ENCODE results near the gene FPR2.

The FPR2 gene

DNA sequence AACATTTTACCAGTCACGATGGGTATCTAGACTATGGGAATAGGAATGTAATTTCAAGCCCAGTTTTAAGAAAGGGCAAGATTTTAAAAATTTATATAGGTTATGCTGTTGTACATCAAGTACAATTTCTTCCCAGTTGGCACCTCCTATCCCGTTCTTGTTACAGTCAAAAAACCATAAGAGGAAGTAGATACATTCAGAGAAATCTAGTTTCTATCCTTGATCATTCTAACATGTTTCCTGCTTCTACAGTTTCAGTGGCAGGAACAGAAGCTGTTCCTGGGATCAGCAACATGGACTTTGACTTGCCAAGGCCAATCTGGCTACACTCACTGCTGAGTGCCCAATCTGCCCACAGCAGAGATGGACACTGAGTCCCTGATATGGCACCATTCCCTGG is 19.3 kb downstream of the FPR2 start:
- no peaks in the 10 kb centered on the region for H4K20me1 ChIP-seq
- TF ChIP-seq Cebpa-rat (IDR thresholded peaks at IDR 0.05): no peak
- H3K4me3 ChIP-seq: no peak overlapping the region
- H3K27ac ChIP-seq: no peak overlapping the region
- H3K9ac ChIP-seq: no peak overlapping the region
- H3K9me3 ChIP-seq: no peaks in the 10 kb centered on the region
- H3K36me3 ChIP-seq: no peaks in the 10 kb centered on the region
- H3K4me1 ChIP-seq: peaks cover 19% of the 10 kb centered on the region
- no peaks in the 10 kb centered on the region for H3K27me3 ChIP-seq
- peak overlapping the region; percentile 23 for H3K4me2 ChIP-seq

DNA sequence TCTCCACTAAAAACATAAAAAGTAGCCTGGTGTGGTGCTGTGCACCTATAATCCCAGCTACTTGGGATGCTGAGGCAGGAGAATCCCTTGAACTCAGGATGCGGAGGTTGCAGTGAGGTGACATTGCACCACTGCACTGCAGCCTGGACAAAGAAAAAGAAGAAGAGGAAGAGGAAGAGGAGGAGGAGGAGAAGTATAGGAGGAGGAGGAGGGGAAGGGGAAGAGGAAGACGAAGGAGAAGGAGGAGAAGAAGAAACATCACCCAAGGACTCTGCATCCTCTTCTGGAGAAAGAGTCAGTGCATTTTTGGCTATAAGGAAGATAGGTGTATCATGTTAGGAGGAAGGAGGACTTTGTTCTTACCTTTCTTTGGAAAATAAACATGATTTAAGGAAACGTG is 21.0 kb downstream of the FPR2 start:
- H3K9ac ChIP-seq: no peak overlapping the region
- TF ChIP-seq Cebpa-rat (IDR thresholded peaks at IDR 0.05): no peak
- no peaks in the 10 kb centered on the region for H3K9me3 ChIP-seq
- no peaks in the 10 kb centered on the region for H4K20me1 ChIP-seq
- H3K27me3 ChIP-seq: no peaks in the 10 kb centered on the region
- H3K4me3 ChIP-seq: no peak overlapping the region
- H3K4me2 ChIP-seq: no peak overlapping the region
- no peak overlapping the region for H3K27ac ChIP-seq
- H3K36me3 ChIP-seq: no peaks in the 10 kb centered on the region
- H3K4me1 ChIP-seq: peaks cover 30% of the 10 kb centered on the region

DNA sequence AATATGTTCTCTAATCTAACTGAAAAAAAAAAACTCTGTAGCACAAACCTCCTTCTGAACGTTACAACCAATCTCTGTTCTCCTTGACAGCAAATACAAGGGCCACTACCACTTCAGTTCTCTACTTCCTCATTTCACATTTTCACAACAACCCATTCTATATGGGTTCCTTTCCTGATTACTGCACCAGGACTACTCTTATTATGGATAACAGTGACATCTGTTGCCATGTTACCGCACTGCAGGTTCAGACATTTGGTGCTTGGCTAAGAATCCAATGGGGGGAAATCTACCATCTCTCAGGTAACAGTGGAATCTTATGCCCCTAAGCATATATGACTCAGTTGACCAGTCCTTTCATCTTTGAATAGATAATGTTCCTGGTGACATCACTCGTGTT is 22.4 kb downstream of the FPR2 start:
- no peaks in the 10 kb centered on the region for H4K20me1 ChIP-seq
- no peak overlapping the region for H3K4me2 ChIP-seq
- H3K27me3 ChIP-seq: no peaks in the 10 kb centered on the region
- H3K9me3 ChIP-seq: no peaks in the 10 kb centered on the region
- no peaks in the 10 kb centered on the region for H3K36me3 ChIP-seq
- H3K4me3 ChIP-seq: no peak overlapping the region
- H3K4me1 ChIP-seq: peaks cover 31% of the 10 kb centered on the region
- no peak overlapping the region for H3K9ac ChIP-seq
- no peak for TF ChIP-seq Cebpa-rat (IDR thresholded peaks at IDR 0.05)
- no peak overlapping the region for H3K27ac ChIP-seq

DNA sequence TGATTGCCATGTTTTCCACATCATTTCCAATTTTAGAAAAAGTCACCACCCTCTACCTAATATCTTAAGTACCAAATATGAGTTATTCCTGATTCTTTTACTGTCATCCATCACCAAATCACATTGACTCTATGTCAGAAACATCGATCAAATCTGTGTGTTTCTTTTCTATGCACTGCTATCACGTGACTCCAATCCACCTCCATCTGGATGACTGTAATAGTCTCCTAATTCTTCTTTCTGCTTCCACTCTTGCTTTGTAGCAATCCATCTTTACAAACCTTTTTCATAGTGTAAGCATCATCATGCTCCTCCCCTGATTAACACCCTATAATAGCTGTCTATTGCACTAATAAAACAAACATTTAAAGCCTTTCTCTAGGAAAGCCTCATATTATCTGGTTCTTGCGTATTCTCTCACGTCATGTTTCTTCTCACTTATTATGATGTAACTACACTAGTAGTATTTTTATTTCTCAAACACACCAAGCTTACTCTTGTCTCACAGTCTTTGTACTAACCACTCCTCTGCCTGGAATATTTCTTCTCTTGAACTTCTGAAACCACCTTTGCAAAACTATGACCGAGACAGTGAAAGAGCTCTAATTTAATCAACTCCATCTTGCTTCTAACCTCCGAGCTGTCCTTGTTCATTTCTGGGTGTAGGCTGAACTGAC is 23.3 kb downstream of the FPR2 start:
- no peak overlapping the region for H3K27ac ChIP-seq

DNA sequence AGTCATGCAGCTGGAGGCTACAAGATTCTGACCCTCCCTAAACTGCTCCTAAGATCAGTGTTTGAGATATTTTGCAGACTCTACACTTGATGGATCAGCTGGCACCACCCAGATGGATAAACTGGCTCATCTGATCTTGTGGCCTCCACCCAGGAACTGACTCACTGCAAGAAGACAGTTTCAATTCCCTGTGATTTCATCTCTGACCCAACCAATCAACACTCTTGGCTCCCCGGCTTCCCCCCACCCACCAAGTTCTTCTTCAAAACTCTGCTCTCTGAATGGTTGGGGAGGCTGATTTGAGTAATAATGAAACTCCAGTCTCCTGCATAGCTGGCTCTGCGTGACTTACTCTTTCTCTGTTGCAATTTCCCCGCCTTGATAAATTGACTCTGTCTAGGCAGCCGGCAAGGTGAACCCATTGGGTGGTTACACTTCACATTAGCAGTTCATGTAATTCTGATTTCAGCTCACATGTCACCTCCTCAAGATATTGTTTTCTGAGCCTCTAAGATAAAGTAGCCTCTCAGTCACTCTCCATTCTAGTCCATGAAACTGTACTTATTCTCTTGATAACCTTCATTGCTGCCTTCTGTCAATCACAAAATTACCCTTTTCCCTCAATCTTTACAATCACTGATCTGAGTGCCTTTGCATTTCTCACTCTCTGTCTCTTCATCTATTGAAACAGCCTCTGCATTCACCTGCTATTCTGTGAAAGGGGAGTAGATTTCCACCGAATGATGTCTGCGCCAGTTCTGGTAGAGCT is 24.1 kb downstream of the FPR2 start:
- Histone ChIP-seq H3K9ac (no peak overlapping the region), H3K27ac (no peak overlapping the region), H3K4me1 (peaks cover 29% of the 10 kb centered on the region), H3K36me3 (no peaks in the 10 kb centered on the region), H4K20me1 (no peaks in the 10 kb centered on the region), H3K4me3 (no peak overlapping the region), H3K9me3 (no peaks in the 10 kb centered on the region), H3K27me3 (no peaks in the 10 kb centered on the region), H3K4me2 (peak overlapping the region; percentile 44)
- no peak for TF ChIP-seq Cebpa-rat (IDR thresholded peaks at IDR 0.05)

More for the DNA sequence above, 23.3 kb downstream of the FPR2 start:
- Histone ChIP-seq H3K9me3 (no peaks in the 10 kb centered on the region), H3K4me3 (no peak overlapping the region), H3K4me1 (peaks cover 31% of the 10 kb centered on the region), H3K9ac (no peak overlapping the region), H3K27me3 (no peaks in the 10 kb centered on the region), H3K36me3 (no peaks in the 10 kb centered on the region), H3K4me2 (peak overlapping the region; percentile 44; the same call in 1 of the 2 replicates), H4K20me1 (no peaks in the 10 kb centered on the region)
- no peak for TF ChIP-seq Cebpa-rat (IDR thresholded peaks at IDR 0.05)

DNA sequence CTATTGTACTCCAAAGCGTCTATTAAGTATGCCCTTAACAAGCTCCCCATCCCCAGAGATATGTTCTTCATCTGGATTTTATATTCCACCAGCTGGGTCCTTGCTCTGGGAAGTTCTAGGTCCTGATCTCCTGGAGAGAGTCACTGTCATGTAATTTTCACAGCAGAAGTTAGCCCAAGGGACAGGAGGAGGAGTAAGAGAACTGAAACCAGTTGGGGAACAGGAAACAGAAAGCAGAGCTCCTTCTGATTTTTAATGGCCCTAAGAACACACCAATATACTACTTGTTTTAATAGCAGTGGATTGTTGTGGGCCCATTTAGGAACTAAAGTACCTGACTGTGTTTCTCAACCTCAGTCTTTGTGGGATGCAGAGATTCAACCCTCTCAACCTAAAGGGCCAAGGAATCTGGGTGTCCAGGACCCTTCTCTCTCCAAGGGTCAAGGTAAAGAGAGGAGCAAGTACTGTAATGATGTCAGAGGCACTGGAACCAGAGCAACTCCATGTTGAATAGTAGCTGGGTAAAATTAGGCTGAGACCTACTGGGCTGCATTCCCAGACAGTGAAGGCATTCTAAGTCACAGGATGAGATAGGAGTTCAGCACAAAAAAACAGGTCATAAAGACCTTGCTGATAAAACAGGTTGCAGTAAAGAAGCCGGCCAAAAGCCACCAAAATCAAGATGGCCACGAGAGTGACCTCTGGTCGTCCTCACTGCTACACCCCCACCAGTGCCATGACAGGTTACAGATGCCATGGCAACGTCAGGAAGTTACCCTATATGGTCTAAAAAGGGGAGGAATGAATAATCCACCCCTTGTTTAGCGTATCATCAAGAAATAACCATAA is 25.9 kb downstream of the FPR2 start:
- H3K27ac ChIP-seq: no peak overlapping the region
- H3K4me2 ChIP-seq: peak overlapping the region; percentile 36; the same call in 1 of the 2 replicates
- H3K4me1 ChIP-seq: peaks cover 22% of the 10 kb centered on the region
- H4K20me1 ChIP-seq: no peaks in the 10 kb centered on the region
- H3K4me3 ChIP-seq: no peak overlapping the region
- no peaks in the 10 kb centered on the region for H3K27me3 ChIP-seq
- H3K9me3 ChIP-seq: no peaks in the 10 kb centered on the region
- TF ChIP-seq Cebpa-rat (IDR thresholded peaks at IDR 0.05): no peak
- no peak overlapping the region for H3K9ac ChIP-seq
- no peaks in the 10 kb centered on the region for H3K36me3 ChIP-seq

DNA sequence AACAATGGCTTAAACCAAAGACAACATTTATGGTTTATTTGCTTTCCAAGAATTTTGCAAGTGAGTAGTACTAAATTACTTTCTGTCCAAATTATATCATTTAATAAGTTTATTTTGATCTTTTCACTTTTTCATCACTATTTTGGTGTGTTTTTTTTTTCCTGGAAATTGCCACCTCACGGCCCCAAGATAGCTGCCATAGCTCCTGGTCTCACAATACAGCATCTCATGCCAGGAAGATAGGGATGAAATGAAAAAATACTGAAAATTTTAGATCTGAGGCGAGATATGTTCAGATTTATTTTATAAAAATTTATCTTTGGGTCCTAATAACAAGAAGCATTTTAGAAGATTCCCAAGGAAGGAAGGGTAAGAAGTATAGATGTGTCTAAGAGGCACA is 27.0 kb downstream of the FPR2 start:
- Histone ChIP-seq H3K27ac (no peak overlapping the region), H4K20me1 (no peaks in the 10 kb centered on the region), H3K4me3 (no peak overlapping the region), H3K27me3 (no peaks in the 10 kb centered on the region), H3K4me1 (peaks cover 22% of the 10 kb centered on the region), H3K4me2 (no peak overlapping the region), H3K36me3 (no peaks in the 10 kb centered on the region), H3K9ac (no peak overlapping the region), H3K9me3 (peaks cover 6% of the 10 kb centered on the region; the same call in 1 of the 2 replicates)
- TF ChIP-seq Cebpa-rat (IDR thresholded peaks at IDR 0.05): no peak

DNA sequence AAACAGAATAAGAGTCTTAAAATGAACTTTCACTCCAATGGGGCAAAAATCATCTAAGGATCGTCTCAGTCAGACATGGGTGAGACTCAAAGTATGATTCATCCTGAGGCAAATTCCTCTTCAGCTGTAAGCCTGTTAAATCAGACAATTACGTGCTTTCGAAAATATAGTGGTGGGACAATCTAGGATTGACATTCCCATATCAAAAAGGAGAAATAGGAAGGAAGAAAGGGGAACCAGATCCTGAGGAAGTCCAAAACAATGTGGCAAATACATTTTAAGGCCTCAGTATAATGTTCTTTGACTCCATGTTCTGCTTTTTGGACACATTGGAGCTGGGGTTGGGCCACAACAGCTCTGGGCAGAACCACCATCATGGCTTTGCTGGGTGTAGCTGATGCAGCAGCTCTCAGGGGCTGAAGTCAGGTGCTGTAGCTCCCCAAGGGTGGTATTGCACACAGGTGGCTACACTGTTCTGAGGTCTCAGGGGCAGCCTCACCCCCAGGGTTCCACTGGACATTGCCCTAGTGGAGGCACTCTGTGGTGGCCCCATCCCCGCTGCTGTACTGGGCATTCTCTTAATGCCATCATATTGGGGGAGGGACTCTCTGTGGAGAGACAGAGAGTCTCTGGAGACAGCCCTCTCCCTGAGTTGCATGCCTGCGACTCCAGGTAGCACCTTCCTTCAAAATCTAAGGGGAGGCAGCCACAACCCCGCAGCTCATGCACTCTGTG is 28.2 kb downstream of the FPR2 start:
- Histone ChIP-seq H3K27ac (no peak overlapping the region), H3K4me3 (no peak overlapping the region), H3K4me1 (peaks cover 22% of the 10 kb centered on the region), H3K9me3 (peaks cover 7% of the 10 kb centered on the region; the same call in 1 of the 2 replicates), H3K27me3 (no peaks in the 10 kb centered on the region), H3K4me2 (no peak overlapping the region), H4K20me1 (no peaks in the 10 kb centered on the region), H3K9ac (no peak overlapping the region), H3K36me3 (no peaks in the 10 kb centered on the region)
- no peak for TF ChIP-seq Cebpa-rat (IDR thresholded peaks at IDR 0.05)

DNA sequence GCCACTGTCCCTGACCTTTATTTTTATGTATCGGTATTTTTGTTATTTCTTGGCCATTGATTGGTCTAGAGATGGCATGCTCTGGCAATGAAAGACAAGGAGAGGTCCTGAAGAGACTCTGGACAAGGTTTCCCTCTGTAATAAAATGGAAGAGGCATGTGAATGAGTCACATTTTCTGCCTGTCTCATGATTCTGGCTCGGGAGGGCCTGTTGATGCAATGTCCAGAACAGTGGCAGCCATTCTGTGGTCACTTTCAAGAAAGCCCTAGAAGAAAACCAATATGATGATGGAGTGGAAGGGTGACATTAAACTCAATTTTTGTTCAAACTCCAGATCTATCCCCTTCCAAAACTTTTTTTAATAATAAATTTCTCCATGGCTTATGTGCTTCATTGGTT is 32.0 kb downstream of the FPR2 start:
- H3K27ac ChIP-seq: no peak overlapping the region
- H3K9ac ChIP-seq: no peak overlapping the region
- H3K27me3 ChIP-seq: no peaks in the 10 kb centered on the region
- H3K4me3 ChIP-seq: no peak overlapping the region
- H3K4me1 ChIP-seq: no peaks in the 10 kb centered on the region
- no peaks in the 10 kb centered on the region for H3K36me3 ChIP-seq
- H3K4me2 ChIP-seq: no peak overlapping the region
- H3K9me3 ChIP-seq: peaks cover 7% of the 10 kb centered on the region
- no peak for TF ChIP-seq Cebpa-rat (IDR thresholded peaks at IDR 0.05)
- no peaks in the 10 kb centered on the region for H4K20me1 ChIP-seq

All from BLaER1 (cell line).